Kasumi-1 (cell line): ENCODE results near the gene AGPAT3.
A peak's percentile ranks its signal among the peaks of the same experiment; 100 is the strongest.
"Not testable (repeated sequence)": the region's sequence is repeated elsewhere in the genome, so short reads cannot be mapped to it uniquely, and the experiment has no call there.

Experiments used
- DNase-seq, 2 experiments: peaks; one replicate each; lab custom pipeline; 2025; lab: John Stamatoyannopoulos, UW

The AGPAT3 gene

DNA sequence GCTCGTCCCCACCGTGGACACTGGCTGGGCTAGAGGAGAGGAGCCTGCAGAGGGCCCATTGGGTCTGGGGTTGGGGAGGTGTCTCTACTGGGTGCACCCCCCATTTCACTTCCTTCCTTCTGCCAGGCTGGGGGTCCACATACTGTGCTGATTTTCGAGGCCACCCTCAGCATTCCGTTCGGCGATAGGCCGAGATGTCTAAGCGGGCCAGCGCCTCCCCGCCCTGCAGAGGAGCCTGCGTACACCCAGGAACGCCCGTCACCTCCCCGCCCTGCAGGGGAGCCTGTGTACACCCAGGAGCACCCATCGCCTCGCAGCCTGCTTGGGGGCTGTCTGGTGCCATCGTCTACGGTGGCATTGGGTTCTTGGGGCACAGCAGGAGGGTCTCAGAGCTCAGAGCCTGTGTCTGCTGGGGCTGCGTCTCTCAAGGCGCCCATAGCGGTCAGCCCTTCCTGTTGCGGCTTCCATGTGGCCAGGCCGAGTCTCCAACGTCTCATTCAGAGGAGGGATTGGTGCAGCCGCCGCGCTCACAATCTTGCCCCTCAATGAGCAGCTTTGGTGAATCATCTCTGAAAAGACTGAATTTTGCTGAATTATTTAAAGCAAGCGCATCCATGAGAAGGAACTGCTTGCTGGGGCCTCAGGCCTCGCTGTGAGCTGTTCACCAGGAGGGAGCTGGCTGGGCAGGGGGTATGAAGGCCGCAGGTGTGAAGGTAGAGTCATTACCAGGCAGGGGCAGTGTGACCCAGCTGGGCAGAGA lies 30.7 kb upstream of the AGPAT3 start:
- DNase-seq: peak; percentile 60 to 72

- peak; percentile 59 to 69 for DNase-seq
Measured at GRCh38 chr21:43835050-43835449, 30.0 kb upstream of the AGPAT3 start.

- no peak for DNase-seq
Measured at GRCh38 chr21:43835861-43836260, 29.2 kb upstream of the AGPAT3 start.

GRCh38 chr21:43836616-43837015 lies 28.4 kb upstream of the AGPAT3 start:
- DNase-seq: no peak

GRCh38 chr21:43840259-43840658 lies 24.8 kb upstream of the AGPAT3 start:
- no peak for DNase-seq

DNA sequence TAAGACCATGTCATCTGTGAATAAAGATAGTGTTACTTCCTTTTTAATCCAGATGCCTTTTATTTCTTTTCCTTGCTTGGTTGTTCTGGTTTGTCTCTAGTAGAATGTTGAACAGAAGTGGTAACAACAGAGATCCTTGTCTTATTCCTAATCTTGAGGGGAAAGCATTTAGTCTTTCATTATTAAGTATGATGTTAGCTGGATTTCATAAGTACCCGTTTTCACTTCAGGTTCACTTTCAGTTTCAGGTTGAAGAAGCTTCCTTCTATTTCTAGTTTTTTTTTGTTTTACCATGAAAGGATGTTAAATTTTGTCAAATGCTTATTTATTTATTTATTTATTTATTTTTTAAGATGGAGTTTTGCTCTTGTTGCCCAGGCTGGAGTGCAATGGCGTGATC lies 22.3 kb upstream of the AGPAT3 start:
- DNase-seq: peak; percentile 8 to 9

DNA sequence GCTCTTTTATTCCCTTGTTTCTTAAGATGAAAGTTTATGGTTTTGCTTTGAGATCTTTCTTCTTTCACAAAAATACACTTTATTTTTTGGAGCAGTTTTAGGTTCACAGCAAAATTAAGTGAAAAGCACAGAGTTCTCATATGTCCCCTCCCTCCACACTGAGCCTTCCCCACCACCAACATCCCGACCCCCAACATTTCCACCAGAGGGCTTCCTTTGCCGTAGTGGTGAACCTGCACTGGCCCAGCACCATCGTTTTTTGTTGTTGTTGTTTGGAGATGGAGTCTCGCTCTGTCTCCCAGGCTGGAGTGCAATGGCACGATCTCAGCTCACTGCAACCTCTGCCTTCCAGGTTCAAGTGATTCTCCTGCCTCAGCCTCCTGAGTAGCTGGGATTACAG lies 20.1 kb upstream of the AGPAT3 start:
- DNase-seq: not testable (repeated sequence)

GRCh38 chr21:43845386-43845785 lies 19.6 kb upstream of the AGPAT3 start:
- no peak for DNase-seq

GRCh38 chr21:43846430-43846829 lies 18.6 kb upstream of the AGPAT3 start:
- no peak for DNase-seq

DNA sequence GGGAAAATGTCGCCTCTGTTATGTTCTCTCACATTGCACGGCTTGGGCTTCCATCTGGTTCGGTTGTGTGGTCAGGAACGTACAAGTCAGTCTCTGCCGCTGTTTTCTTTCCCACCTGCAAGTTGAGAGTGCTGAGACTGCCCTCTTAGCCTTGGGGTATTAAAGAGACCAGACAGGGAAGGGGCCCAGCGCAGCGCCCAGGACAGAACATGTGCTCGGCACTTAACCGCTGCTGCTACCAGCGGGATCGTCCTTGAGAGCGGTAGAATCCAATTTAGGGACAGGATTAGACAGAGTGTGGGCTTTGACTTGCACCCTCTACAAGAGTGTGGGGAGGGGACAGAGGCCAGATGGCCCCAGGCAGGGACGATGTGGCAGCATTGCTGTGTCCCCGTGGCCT lies 17.7 kb upstream of the AGPAT3 start:
- DNase-seq: no peak

DNA sequence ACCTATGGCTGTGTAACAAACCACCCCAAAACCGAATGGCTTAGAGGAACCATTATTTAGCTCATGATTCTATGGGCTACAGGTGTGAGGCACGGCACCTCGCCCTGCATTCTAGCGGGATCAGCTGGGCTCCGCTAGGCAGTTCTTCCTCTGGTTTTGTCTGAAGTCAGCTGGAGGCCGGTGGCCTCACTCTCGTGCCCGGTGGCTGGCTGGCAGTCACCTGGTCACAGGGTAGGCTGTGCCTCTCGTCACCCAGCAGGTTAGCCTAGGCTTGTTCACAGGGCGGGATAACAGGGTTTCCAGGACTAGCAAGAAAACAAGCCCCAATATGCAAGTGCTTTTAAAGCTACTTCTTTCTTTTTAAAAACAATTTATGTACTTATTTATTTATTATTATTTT lies 16.3 kb upstream of the AGPAT3 start:
- DNase-seq: no peak

DNA sequence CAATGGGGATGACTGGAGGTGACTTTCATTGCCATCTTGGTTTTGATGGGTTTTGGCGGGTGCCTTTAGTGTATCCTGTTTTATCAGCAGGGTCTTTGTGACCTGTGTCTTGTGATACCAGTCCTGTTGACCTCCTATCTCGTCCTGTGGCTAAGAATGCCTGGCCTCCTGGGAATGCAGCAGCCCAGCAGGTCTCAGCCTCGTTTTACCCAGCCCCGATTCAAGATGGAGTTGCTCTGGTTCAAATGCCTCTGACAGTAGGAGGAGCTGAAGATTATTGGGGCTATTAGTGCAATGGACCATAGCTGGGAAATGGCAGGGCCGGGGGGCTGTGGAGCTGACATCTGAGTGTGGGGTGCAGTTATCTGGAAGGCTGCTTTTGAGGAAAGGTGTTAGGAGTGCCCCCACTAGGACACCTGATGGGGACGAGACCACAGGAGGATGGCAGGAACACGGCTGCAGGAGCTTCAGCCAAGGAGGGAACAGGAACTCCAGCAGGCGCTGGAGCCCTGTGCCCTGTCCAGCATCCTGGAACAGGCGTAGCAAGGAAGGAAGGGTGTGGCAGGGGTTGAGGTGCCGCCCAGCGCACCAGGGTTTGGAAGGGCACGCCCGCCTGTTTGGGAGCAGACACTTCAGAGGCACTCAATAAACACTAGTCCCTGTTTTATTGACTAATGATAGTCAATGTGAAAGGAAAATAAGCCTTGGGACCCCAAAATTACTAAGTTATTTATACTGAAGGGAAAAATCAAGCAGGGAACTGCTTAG lies 15.3 kb upstream of the AGPAT3 start:
- no peak for DNase-seq

GRCh38 chr21:43850728-43851295 lies 14.2 kb upstream of the AGPAT3 start:
- no peak for DNase-seq

DNA sequence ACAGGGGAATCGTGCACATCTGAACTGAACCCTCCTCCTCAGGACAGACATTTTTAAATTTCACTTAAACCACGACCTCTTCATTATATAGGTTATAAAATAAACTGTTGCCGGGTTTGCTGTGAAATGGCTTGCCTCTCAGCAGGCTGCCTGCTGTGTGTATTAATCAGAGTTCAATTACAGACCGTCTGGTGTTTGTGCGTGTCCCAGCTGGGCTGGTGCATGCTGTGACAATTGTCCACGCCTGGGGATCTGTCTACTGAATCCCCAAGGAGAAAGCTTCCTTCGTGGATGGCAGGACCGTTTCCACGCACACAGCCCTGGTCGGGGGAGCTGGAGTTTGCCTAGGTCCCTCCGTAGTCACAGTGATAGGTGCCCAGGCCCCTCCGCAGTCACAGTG lies 13.4 kb upstream of the AGPAT3 start:
- DNase-seq: no peak

GRCh38 chr21:43853851-43854772 lies 10.9 kb upstream of the AGPAT3 start:
- no peak for DNase-seq

GRCh38 chr21:43854773-43855633 lies 10.0 kb upstream of the AGPAT3 start:
- DNase-seq: peak; percentile 5 to 29

GRCh38 chr21:43855955-43856354 lies 9.1 kb upstream of the AGPAT3 start:
- DNase-seq: no peak

- DNase-seq: no peak
Measured at GRCh38 chr21:43858806-43859648, 6.0 kb upstream of the AGPAT3 start.

DNA sequence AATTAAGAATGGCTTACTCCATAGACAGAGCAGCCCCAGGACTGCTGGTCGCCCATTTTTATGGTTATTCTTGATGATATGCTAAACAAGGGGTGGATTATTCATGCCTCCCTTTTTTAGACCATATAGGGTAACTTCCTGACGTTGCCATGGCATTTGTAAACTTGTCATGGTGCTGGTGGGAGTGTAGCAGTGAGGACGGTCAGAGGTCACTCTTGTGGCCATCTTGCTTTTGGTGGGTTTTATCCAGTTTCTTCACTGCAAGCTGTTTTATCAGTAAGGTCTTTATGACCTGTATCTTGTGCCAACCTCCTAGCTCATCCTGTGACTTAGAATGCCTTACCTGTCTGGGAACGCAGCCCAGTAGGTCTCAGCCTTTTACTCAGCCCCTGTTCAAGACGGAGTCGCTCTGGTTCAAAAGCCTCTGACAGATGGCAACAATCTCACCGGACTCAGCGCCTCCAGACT lies 5.2 kb upstream of the AGPAT3 start:
- no peak for DNase-seq

DNA sequence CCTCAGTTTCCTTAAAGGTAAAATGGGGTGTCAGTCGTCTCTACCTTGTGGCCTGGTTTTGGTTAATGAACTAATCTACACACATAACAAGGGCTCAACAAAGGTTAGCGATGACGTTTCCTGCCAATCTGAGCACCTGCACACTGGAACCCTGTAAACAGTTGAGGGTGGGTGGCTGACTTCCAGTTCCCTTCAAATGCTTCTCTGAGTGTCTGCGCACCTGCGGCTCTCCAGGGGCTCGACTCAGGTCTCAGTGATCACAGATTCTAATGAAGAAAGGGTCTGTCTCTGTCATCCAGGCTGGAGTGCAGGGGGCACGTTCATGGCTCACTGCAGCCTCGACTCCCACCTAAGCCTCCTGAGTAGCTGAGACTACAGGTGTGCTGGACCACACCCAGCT lies 3.3 kb upstream of the AGPAT3 start:
- DNase-seq: no peak
